ENCODE results near the gene TMEM223. TPM values are rescaled to one million over a fixed set of nuclear protein-coding genes. Genes with fewer than 3 reads are reported as not detected.

Gene TMEM223
- total RNA-seq, 4 donors from 2014 or later: 12.9 to 41.4 (median 21.0) TPM

GRCh38 chr11:62782753-62783152 is 9.1 kb downstream of the TMEM223 start:
- no peak for DNase-seq (ENCODE audit: low spot score in 2 of 2)
- intact Hi-C loops (cut with DNase I; ENCODE audit: low total_unique reads): no loop called here
- no peak overlapping the region for H3K4me3 ChIP-seq (ENCODE audit: low read depth, poor library complexity, severe bottlenecking)
- TF ChIP-seq CTCF (IDR thresholded peaks at IDR 0.05) (no peak), POLR2A (IDR thresholded peaks at IDR 0.05) (no peak)
- WGBS, 2 donors: 93 to 94% methylated on average over 7 of the region's 7 CpGs

- TF ChIP-seq POLR2A (IDR thresholded peaks at IDR 0.05): no peak
- no peak for TF ChIP-seq CTCF (IDR thresholded peaks at IDR 0.05)
- H3K4me3 ChIP-seq (ENCODE audit: low read depth, poor library complexity, severe bottlenecking): no peak overlapping the region
- no peak for DNase-seq (ENCODE audit: low spot score in 2 of 2)
- WGBS, 2 donors: 75 to 76% methylated on average over 3 of the region's 3 CpGs
- intact Hi-C loops (cut with DNase I; ENCODE audit: low total_unique reads): no loop called here
These were observed 13.4 kb downstream of the TMEM223 start for GRCh38 chr11:62778441-62778840.

- H3K4me3 ChIP-seq (ENCODE audit: low read depth, poor library complexity, severe bottlenecking): no peak overlapping the region
- TF ChIP-seq CTCF (IDR thresholded peaks at IDR 0.05) (no peak), POLR2A (IDR thresholded peaks at IDR 0.05) (no peak)
- WGBS, 2 donors: 72 to 88% methylated on average over 2 of the region's 2 CpGs
- intact Hi-C loops (cut with DNase I; ENCODE audit: low total_unique reads): no loop called here
- no peak for DNase-seq (ENCODE audit: low spot score in 2 of 2)
These were observed 14.4 kb downstream of the TMEM223 start for GRCh38 chr11:62777389-62777788.

- intact Hi-C loops (cut with DNase I; ENCODE audit: low total_unique reads): no loop called here
- no peak overlapping the region for H3K4me3 ChIP-seq (ENCODE audit: low read depth, poor library complexity, severe bottlenecking)
- no peak for DNase-seq (ENCODE audit: low spot score in 2 of 2)
- TF ChIP-seq POLR2A (IDR thresholded peaks at IDR 0.05) (no peak), CTCF (IDR thresholded peaks at IDR 0.05) (no peak)
- 87 to 92% methylated on average over 17 of the region's 17 CpGs for WGBS, 2 donors
These were observed 16.2 kb downstream of the TMEM223 start for GRCh38 chr11:62775646-62776045.

GRCh38 chr11:62774407-62774806 is 17.4 kb downstream of the TMEM223 start:
- TF ChIP-seq POLR2A (IDR thresholded peaks at IDR 0.05): no peak
- TF ChIP-seq CTCF (IDR thresholded peaks at IDR 0.05): no peak
- intact Hi-C loops (cut with DNase I; ENCODE audit: low total_unique reads): no loop called here
- DNase-seq (ENCODE audit: low spot score in 2 of 2): no peak
- 68 to 70% methylated on average over 5 to 6 of the region's 6 CpGs for WGBS, 2 donors
- H3K4me3 ChIP-seq (ENCODE audit: low read depth, poor library complexity, severe bottlenecking): no peak overlapping the region
